Epidermal melanocyte (primary cell): ENCODE results near the gene TGFBR1.
A peak's percentile ranks its signal among the peaks of the same experiment; 100 is the strongest.

Source experiments
- DNase-seq: peaks from one replicate; pipeline ENCODE4 v3.0.0; 2011; ENCODE audit warnings: low spot score; ENCODE audit not compliant: insufficient read length

TGFBR1 gene

GRCh38 chr9:99104459-99105151 is at the start of gene TGFBR1:
Gene TGFBR1 (plus strand): TSS chr9:99105113. CDS start chr9:99105206, 93 bp downstream.
- DNase-seq: peak; percentile 95

- no peak for DNase-seq
Observed at GRCh38 chr9:99055384-99055783, 49.5 kb upstream of the TGFBR1 start.

DNA sequence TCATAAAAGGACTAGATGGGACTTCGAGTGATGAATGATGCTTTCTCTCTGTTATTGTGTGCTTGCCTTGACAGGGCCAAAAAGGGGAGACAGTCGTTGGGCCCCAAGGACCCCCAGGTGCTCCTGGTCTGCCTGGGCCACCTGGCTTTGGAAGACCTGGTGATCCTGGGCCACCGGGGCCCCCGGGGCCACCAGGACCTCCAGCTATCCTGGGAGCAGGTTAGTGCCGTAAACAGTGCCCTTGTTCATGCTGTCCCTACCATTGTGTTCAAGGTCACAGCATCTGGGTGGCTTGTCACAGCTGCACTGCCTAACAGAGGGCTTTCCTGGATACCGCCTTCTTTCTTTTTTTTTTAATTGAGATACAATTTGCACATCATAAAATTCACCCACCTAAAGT is 48.7 kb upstream of the TGFBR1 start:
- no peak for DNase-seq

GRCh38 chr9:99056886-99057664 is 47.8 kb upstream of the TGFBR1 start:
- DNase-seq: no peak

GRCh38 chr9:99057665-99058625 is 47.0 kb upstream of the TGFBR1 start:
- peak; percentile 37 for DNase-seq

- DNase-seq: no peak
Observed at GRCh38 chr9:99058964-99059921, 45.7 kb upstream of the TGFBR1 start.

- DNase-seq: no peak
Observed at GRCh38 chr9:99060621-99061020, 44.3 kb upstream of the TGFBR1 start.

DNA sequence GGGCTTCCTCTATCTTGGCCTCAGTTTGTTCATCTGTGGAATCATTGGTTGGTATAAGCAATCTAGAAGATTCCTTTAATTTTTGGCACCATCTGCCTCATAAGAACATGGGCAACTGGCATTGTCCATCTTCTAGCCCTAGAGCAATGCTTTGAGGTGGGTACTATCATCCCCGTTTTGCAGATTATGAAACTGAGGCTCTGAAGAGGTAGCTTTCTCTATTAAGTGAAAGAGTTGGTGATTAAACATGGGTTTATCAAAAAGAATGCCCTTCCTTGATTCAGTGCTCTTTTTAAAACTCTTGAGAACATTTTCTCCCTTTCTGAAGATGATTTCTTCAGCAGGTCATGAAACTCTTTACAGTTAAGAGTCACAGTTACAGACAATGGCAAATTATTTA is 42.4 kb upstream of the TGFBR1 start:
- no peak for DNase-seq

DNA sequence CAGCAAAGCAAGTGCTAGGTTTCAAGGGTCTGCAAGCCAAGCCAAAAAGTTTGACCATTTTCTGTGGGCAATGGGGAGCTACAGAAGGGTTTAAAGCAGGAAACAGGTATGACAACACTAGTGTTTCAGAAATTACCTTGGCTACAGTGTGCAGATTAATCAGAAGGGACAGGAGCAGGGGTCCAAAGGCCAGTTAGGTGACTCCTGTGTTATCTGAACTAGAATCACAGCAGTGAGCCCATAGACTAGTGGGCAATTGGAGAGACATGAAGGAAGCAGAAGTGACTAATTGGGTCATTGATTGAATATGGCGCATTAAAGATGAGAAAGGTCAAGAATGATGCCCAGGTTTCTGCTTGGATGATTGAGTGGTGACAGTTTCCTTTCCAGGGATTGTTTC is 41.4 kb upstream of the TGFBR1 start:
- DNase-seq: no peak

DNA sequence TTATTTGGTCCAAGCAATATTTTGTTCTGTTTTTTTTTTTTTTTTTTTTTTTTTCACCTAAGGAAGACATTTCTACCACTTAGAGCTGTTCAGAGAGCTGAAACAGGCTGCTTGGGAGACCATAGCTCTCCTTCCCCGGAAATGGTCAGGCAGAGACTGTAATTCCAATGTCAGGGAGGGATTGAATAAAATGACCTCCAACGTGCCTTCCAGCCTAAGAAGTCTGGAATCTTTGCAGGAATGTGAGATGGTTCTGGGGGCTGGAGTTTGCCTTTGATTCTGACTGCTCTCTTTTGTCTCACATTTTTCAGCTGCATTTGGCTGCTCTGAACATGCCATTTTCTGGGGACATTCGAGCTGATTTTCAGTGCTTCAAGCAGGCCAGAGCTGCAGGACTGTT is 38.3 kb upstream of the TGFBR1 start:
- no peak for DNase-seq

GRCh38 chr9:99069075-99069474 is 35.8 kb upstream of the TGFBR1 start:
- DNase-seq: no peak

GRCh38 chr9:99069546-99069945 is 35.4 kb upstream of the TGFBR1 start:
- no peak for DNase-seq

GRCh38 chr9:99070681-99071080 is 34.2 kb upstream of the TGFBR1 start:
- no peak for DNase-seq

DNA sequence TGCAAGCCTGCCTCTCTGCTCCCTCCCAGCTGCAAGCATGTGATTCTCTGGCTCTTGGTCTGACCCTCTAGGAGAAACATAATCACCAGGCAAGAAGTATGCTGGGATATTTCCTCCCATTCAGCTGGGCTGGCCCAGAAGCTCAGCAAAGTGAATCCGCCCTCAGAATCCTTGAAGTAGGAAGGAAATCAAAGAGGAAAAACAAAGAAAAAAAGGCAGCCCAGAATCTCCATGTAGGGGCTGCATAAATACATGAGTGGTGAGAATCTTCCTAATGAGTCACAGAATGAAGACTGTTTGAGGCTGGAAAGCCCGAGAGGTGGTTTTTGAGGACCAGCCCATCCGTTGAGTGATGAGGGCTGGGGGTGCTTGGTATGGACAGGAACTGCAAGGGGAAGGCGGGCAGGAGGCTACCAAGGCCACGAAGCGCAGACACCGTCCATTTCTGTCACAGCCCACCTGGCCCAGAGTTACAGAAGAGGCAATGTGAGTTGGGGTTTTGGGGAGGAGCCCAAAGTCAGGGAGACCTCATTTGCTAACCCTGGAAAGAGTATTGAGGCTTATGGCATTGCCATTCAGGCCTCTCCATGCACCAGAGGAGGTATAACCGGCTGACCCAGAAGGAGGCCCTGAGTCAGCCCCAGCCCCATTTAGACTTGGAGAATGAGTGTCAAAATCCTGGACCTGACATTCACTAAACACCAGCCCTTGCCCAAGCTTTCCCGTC is 33.4 kb upstream of the TGFBR1 start:
- DNase-seq: no peak

DNA sequence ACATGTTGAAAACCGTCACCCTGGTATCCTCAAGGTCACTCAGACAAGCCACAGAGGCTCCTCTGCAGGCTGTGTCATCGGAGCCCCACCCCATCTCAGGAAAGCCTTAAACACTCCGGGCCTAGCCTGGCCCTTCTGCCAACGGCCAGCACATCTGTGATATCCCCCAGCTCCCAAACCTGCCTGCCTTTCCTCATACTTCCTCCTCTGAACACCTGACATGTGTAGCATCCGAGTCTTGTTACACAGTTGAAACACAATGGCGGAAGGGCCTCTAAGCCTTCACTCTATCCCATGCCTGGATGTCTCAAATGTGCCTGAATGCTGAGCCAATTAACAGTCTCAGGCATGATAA is 32.9 kb upstream of the TGFBR1 start:
- no peak for DNase-seq

DNA sequence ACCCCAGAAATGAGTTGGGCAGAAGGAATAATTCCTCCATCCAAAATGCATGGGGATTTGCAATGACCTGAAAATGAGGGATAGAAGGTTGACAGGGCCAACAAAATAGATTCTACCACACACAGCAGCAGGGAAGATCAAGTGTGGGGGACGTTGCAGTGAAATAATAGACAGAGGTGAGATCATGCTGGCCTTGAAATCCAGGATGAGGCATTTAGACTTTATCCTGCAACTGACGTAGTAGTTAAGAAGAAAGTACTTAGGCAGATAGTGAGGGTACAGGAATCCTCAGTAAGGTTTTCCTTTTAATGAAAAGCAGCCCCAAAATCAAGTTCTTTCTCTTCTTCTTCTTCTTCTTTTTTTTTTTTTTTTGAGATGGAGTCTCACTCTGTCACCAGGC is 31.6 kb upstream of the TGFBR1 start:
- DNase-seq: no peak

DNA sequence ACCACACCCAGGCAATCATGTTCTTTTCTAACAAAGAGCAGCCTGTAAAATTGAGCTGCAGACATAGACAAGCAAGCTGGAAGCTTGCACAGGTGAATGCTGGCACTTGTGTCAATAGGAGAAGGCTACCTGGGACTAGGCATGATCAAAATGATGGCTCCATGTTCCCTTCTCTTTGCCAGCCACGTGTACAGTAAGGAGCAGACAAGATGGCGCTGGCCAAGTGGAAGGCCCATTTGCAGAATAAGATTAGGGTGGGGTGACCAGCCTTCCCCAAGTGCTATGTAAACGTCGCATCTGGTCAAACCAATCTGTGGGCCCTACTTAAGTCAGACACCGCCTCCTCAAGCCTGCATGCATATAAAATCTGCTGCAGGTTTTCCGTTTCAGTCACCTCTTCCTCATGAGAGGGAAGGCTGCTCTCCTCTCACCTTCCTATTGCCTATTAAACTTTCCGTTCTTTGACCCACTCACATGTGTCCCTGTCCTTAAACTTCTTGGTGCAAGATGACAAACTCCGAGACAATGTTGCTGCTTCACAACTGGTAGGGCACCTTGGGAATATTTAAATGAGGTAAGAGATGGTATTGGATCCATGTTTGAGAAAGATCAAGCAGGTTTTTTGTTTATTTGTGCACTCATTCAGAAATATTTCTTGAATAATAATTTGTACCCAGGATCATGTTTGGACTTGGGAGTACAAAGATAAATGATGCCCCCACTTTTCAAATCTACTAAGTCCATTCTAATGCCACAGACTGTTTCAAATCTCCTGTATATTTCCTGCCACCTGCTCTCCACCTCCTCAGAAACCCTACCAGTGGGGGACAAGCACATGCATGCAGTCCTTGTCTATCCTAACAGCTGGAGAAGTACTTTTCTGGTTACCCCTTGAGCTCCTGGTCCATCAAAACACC is 30.7 kb upstream of the TGFBR1 start:
- no peak for DNase-seq

- DNase-seq: no peak
Observed at GRCh38 chr9:99074902-99075245, 30.0 kb upstream of the TGFBR1 start.

GRCh38 chr9:99075246-99075912 is 29.5 kb upstream of the TGFBR1 start:
- no peak for DNase-seq
